GM23338 (cell line): Measurements from ENCODE around the gene COX6B2. TPM values are rescaled to one million over a fixed set of nuclear protein-coding genes. Genes with fewer than 3 reads are reported as not detected.

Source experiments
- EZH2phosphoT487 ChIP-seq: fragments of 200-600 bp; sonication (generic); IDR thresholded peaks from one replicate; pipeline ENCODE4 v1.8.1; 2018; ENCODE audit warnings: antibody characterized with exemption; ENCODE audit not compliant: unreplicated experiment
- JUNB ChIP-seq: IDR thresholded peaks from one replicate; pipeline ENCODE4 v1.6.1; 2016; ENCODE audit warnings: antibody characterized with exemption; ENCODE audit not compliant: unreplicated experiment
- REST ChIP-seq: IDR thresholded peaks from one replicate; pipeline ENCODE4 v1.6.1; 2018; ENCODE audit warnings: antibody characterized with exemption; ENCODE audit not compliant: unreplicated experiment
- ZNF331 ChIP-seq: fragments of 250-450 bp; sonication (Bioruptor Pico); IDR thresholded peaks from 2 replicates; pipeline ENCODE4 v1.5.0; 2020; ENCODE audit warnings: low read depth, mild to moderate bottlenecking, moderate library complexity
- ZNF462 ChIP-seq: fragments of 250-450 bp; sonication (Bioruptor Pico); IDR thresholded peaks from 2 replicates; pipeline ENCODE4 v1.5.0; 2020; ENCODE audit warnings: mild to moderate bottlenecking, moderate library complexity
- polyA plus RNA-seq: library from polyadenylated mRNA; unstranded; fragments of >200 nt; fragmentation: Nextera tagmentation; extraction: Ambion mirVana; gene quantifications from 2 replicates; pipeline ENCODE4 v1.2.1, GENCODE V29; 2016
- total RNA-seq: library from RNA; depleted of rRNA; stranded (reverse); fragments of >200 nt; shearing (Covaris generic); gene quantifications from 2 replicates; pipeline ENCODE4 v1.2.3, GENCODE V29; 2014

The COX6B2 gene
- total and polyA plus RNA-seq, 2 experiments from 2014 or later, result 2.7 to 5.3 TPM

GRCh38 chr19:55312621-55313512 is 41.7 kb downstream of the COX6B2 start (continued):
- TF ChIP-seq ZNF462 (CRISPR knock-in tag), result no peak
- no peak for TF ChIP-seq JUNB
- TF ChIP-seq REST, result no peak
- no peak for TF ChIP-seq ZNF331 (CRISPR knock-in tag)
- TF ChIP-seq EZH2phosphoT487, result no peak
